Stimulated activated CD4-positive, alpha-beta T cell treated with anti-CD3 and anti-CD28 coated beads, Interleukin-15, amount 100 ng/mL, for 24 hours (primary cell): ENCODE measurements around the gene ZNRD2.

Experiments used
- DNase-seq: peaks from one replicate; pipeline ENCODE4 v3.0.0-alpha.2; 2020

The ZNRD2 gene

DNA sequence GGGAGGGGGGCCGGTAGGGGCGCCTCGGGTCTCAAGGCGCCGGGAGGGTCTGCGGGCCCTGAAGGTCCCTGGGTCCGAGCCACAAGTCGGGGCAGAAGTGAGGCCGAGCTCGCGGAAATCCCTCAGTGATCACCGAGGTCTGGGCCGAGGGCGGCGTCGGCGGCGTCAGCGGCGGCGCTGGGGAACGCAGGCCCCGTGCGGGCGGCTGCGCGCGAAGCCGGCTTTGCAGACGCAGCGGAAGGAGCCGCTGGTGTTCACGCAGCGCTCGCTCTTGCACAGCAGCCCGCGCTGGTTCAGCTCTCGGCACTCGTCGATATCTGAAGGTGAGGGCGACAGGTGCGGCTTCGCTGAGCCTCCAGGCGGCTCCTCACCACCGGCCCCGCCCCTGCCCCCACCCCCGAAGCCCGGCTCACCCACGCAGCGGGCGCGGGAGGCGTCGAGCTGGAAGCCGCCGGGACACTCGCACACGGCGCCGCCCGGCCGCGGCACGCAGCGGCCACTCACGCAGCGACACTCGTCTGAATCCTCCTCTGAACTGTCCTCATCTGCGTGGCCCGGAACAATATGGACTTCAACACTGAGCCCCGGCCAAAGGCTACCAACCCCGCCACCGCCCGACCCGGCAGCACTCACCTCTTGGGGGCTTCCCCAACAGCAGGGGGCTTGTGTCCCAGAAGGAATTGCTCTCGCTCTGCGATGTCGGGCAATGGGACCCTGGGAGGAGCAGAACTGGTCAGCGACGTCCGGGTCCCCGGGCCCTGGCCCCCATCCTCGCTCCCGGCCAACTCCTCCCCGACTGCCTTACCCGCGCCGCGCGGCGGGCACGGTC, 31.1 kb upstream of the ZNRD2 start:
- DNase-seq = no peak

DNA sequence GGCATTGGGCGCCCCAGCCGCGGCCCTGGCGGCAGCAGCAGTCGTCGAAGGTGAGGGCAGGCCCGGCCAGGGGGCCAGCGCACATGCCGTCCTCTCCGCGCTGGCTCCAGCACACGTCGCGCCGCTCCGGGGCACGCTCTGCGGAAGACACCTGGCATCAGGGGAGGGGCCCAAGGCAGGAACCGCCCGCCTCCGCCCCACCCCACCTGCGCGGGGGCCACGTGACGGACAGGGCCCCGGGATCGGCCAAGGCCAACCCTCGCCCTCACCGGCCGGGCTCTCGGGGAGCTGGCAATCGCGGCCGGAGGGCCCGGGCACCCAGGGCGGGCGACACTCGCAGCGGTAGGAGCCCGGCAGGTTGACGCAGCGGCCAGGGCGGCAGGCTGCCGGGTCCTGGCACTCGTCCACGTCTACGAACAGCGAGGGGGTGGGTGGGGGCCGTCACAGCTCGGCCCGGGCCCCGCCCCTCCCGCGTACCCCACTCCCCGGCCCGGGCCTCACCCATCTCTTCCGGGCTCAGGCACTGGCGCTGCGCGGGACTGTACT, 30.5 kb upstream of the ZNRD2 start:
- DNase-seq = no peak

DNA sequence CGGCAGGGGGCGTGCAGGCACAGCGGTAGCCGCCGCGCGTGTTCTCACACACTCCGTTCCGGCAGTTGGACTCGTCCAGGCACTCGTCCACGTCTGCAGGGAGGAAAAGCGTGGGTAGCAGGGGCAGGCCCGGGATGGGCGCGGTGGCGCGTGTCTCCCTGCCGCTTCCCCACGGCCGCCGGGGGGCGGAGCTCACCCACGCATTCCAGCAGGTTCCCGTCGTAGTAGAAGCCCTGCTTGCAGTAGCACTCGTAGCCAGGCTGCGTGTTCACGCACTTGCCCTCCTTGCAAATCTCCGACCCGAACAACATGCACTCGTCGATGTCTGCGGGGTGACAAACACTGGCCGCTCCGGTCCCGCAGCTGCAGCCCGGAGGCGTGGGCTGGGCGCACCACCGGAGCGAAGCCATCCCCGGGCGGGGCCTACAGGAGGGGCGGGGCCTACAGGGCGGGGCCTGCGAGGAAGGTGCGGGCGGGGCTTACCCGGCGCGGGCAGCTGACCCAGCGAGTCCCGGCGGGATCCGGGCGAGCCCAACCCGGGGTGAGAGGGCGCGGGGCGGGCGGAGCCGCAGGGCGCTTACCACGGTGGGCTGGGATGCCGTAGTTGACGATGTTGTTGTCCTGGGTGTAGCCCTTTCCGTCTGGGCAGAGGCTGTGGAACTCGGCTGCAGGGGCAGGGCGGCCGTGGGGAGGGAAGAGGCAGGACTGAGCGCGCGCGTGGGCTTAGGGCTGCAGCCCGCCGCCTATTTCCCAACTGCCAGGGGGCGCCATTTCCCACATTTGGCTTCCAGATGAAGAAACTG, 29.8 kb upstream of the ZNRD2 start:
- DNase-seq = peak; percentile 91

DNA sequence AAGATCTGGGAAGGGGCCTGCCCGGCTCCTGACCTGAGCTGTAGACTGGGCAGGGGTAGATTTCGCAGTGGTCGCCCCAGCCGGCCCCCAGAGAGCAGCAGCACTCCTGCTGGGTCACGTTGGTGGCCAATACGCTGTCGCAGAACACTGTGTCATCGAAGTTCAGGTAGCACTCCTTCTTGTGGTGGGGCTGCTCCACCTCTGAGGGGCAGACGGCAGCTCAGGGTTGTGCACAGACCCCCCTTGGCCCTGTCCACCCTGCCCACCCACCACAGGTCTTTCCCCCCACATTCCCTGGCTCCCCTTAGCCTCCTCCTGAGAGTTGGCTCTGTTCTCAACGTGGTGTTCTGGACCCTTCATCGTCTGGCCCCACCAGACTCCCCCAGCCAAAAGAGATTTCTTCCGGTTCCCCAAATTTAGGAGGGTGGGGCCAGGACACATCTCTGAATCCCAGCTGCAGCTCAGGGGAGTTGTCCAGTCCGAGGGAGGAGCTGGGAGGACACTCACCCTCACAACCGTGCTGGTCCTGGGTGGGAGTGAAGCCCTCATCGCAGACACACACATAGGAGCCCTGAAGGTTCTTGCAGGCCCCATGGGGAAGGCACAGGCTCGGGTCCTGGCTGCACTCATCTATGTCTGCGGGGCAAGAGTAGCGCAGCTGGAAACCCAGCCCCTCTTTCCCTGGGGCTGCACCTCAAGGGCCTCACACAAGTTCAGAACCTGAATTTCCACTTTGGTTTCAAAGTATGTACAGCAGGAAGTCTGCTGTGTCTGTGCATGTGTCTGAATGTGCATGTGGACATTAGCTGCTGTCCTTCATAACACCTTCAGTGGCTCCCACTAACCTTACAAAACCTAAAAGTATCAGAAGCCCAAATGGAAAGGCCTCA, 28.9 kb upstream of the ZNRD2 start:
- DNase-seq = no peak

DNA sequence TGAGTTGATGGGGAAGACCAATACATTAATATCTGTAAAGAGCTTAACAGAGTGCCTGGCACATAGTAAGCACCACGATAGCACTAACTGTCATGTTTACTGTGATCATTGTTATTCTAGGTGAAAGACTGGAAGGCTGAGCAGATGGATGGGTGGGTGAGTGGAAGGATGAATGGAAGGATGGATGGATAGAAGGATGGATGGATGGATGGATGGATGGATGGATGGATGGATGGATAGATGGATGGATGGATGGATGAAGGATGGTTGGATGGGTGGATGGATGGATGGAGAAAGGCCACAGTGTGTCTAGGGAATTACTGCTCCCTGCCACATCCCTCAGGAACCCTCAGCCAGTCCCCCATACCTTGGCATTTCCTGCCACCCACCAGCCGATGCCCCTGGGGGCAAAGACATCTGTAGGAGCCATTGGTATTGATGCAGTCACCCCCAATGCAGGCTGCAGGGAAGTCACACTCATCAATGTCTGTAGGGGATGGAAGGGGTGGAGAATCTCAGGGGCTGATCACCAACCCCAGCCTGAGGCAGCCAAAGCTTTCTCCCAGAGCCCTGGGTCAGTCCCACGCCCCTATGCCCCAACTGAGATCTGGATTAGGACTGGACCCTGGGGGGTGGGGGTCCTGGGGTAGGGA, 27.4 kb upstream of the ZNRD2 start:
- no peak for DNase-seq

DNA sequence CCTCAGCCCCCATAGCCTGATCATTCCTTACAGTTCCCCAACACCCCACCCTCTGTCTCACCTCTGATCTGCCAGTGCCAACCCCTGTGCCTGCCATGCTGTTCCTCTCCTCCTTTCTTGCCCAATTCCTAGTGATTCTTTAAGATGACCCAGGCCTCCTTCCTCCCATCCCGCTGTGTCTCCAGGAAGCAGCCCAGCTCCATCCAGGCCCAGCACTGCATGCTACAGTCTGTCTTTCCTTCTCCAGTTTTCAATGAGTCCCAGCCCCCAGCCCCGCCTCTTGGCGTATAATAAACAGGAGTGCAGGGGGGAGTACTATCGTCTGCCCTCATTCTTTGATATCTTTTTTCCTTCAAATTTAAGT, 24.4 kb upstream of the ZNRD2 start:
- no peak for DNase-seq

DNA sequence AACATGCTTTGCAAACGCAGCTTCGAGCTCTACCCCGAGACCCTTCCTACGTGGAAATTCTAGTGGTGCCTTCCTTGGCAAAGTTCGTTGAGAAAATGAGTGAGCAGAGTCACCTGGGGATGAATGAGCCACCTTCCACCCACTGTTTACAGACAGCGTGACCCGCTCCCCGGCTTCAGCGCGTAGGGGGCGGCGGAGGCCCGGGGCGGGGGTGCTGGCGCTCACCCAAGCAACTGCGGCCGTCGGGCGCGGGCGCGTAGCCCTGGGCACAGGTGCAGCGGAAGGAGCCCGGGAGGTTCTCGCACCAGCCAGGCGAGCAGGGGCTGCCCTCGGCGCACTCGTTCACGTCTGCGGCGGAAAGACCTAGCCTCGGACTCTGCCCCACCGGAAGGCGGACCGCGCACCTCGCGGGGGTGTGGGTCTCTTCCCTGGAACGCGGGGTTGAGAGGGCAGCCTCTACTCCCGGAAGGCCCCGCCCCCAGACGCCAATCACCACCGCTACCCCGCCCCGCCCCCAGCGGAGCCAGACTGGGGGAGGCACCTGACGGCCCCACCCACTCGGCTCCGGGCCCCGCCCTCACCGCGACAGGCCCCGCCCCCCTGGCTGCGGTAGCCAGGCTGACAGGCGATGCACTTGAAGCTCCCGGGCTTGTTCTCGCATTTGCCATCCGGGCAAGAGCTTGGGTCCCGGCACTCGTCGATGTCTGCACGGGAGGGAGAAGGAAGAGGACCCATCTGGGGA, 23.9 kb upstream of the ZNRD2 start:
- peak; percentile 98 for DNase-seq

DNA sequence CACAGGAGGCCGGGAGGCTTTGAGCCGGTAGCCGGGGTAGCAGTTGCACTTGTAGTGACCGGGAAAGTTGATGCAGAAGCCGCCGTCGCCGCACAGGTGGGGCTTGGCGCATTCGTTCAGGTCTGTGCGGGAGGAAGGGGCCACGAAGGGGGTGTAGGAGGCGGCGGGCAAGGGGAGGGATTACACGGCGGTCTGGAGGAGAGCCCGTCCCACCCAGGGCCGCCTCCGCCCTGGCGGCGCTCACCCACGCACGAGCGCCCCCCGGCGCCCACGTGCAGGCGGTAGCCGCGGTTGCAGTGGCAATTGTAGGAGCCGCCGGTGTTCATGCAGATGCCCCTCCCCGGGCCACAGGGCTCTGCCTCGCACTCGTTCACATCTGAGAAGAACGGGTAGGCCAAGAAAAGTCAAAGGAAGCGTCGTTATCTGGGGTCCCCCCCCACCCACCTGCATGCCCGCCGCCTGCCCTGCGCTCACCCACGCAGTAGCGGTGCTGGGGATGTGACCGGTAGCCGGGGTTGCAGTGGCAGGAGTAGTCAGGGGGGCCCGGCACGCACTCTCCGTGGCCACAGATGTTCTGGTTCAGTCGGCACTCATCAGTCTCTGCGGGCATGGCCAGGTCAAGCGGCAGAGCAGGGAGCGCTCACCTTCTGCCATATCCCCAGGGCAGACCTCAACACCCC, 22.7 kb upstream of the ZNRD2 start:
- no peak for DNase-seq

DNA sequence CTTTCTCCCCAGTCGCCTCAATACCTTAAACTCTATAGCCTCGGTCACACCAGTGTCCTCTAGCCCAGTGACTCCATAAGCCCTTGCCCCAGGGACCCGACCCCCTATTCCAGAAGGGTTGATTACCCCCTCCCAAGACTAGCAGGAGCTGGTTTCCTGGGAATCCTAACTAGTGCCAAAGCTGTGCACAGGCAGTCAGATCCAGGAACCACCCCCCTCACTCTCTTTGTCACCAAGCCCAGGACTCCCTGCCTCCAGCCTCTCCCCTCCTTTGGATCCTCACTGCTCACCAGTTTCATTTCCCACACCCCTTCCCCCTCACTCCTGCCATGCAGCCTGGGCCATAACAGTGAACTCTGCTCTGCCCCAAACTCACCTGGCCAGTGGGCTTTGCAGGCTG, 21.9 kb upstream of the ZNRD2 start:
- DNase-seq = no peak

DNA sequence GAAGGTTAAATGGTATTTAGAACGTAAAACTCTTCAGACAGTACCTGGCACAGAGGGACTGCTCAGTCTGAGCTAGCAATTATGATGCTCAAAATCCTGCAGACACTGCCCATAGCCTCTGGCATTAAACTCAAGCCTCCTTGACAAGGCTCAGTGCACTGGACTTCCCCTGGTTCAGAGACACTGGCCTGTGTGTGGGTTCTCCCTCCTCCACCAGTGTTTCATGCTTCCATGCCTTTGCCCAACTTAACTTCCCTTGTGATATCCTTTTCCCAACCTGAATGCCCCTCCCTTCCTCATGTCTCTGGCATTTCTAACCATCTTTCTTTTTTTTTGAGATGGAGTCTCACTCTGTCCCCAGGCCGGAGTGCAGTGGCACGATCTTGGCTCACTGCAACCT, 21.2 kb upstream of the ZNRD2 start:
- no peak for DNase-seq

DNA sequence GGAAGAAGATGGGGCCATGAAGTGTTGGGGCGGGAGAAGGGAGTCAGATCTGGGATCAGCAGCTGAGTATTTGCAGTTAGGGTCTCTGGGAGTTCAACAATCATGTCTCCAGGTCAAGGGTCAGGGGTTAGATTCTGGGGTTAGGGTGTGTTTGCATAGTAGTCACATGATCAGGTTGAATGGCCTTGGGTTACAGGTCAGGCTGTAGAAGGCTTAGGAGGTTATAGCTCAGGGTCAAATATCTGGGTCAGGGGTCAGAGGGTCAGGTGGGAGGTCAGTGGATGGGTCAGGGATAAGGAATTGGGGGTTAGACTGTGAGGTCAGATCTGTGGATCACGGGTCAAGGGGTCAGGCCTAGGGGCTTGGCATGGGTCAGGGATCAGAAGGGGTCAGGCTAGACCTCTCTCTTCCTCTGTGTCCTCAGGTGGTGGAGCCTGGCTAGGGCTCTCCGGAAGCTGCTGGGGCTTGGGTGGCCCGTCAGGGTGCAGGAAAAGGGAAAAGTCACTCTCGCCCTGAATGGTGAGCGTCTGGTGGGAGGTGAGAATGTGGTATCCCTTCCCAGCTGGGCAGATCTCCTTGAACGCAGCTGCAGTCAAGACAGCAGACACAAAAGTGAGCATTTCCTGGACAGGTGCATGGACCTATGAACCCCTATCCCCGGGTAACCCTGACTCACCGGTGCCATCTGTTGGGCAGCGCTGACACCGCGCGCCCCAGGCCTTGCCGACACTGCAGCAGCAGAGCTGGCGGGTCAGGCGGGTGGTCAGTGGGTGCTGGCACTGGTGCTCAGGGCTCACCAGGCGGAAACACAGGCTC, 18.5 kb upstream of the ZNRD2 start:
- peak; percentile 68 for DNase-seq

DNA sequence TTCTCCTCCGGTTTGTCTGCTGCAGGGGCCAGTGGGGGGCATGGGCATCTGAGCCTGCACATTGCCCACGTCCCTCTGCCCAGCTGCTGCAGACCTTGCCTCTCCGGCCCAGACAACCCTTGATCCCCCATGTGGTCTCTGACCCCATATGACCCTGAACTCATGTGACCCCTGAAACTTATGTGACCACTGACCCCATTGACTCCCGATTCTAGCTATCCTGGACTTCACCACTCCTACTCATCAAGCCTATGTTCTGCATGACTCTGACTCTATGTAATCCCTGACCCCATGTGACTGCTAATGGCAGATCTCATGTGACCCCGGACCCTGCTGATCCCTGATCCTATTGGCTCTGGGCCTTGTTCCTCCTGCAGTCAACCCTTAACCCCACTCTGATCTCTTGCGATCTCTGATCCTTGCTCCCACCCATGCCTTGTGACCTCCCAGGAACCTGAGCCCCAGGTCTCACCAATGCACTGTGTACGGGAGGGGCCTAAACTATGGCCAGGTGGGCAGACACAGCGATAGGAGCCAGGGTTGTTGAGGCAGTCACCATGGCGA, 17.8 kb upstream of the ZNRD2 start:
- DNase-seq = no peak

DNA sequence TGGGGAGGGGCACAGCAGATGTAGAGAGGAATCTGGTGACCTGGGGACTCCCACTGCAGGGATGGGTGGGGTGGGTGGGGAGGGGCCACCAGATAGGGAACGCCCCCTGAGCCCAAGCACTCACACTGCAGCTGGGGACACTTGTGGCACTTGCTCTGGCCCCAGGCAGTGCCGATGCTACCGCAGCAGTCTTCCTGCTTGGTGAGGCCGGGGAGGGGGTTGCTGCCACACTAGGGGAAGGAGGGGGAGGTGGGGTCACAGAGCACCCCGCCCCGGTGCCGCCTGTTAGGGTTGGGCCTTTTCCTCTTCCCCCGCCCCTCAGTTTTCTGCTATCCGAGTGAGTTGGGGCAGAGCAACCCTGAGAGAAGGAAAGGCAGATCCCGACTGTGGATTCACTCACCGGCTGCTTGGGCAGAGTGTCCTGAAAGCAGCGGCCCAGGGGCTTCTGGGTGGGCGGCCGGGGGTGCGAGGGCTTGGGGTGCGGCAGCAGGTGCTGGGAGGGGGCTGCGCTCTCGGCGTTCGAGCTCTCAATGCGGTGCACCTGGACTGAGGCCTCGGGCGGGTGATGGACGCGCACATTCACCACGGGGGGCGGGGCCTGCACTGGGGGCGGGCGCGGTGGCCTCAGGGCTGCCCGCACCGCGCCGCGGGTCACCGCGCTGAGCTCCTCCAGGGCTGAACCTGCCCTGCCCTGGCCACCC, 16.8 kb upstream of the ZNRD2 start:
- peak; percentile 79 for DNase-seq

DNA sequence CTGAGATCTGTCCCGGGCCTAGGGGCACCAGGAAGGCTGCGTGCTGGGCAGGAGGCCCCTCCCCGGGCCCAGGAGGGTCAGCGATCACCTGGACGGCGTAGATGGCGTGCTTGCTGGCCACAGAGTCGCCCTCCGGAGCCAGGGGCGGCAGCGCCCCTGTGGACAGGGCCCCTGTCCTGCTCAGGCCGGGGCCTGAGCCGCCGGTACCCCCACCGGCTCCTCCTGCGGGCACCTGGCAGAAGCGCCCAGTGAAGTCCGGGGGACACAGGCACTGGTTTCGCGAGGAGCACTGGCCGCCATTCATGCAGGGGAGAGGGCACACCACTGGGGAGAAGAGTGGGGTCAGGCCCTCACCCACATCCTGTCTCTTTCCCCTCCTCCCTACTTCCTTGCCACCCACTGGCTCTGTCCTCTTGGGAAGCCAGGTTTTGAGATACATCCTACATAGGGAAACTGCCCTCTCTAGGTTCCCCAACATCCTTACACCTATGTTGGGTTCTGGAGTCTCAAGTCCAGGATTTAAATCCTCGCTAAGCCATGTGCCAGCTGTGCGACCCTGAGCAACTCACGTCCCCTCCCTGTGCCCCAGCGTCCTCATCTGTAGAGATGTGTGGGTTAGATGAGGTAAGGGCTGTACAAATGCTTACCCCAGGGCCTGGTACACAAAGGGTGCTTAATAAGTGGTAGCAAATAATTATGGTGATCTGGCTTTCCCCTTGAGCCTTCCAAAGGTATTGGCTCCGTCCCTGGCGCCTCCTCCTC, 16.0 kb upstream of the ZNRD2 start:
- DNase-seq = no peak

DNA sequence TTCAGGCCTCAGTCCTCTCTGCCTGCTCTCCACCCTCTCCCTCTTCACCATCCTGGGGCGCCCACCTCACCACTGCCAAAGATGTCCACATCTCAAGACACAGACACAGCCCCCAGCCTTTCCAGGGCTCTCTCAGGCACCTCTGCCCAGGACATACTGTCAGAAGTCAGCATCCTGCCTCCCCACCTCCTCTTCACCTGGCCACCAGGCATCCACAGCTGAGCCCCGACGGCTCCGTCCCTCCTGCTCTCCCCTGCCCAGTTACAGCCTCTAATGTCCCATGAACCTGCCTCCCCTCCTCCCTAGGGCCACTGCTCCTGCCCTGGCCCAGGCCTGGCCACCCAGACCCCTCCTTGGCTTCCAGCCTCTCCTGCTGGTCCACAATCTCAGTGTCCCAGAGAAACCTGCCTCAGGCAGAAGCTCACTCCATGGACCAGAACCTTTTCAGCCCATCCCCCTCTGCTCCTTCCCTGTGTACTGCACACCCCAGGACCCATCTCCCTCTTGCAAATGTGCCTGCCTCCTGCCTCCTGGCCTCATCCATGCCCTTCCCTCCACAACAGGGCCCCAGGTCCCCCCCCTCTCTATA, 15.3 kb upstream of the ZNRD2 start:
- no peak for DNase-seq

DNA sequence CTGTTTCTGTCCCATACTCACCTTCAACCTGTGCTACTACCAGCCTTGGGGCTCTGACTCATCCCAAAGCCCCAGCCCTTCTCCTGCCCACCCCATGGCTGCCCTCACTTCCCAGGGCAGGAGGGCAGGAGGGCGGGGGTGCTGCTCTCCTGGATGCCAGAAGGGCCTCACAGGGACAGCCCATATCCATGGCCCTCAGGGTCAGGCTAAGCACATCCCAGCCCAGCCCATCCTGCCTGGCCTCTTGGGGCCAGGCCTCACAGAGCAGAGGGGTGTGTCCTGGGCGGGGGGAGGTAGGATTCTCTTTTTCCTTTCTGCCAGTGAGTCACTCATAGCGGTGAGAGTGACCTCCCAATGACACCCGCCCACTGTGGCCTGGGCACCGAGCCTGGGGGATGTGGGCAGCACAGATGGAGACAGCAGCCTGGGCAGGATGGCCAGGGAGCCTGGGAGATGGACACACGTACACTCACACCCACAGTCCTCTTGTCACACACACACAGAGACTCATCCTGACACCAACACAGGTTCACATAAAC, 14.5 kb upstream of the ZNRD2 start:
- peak; percentile 51 for DNase-seq

DNA sequence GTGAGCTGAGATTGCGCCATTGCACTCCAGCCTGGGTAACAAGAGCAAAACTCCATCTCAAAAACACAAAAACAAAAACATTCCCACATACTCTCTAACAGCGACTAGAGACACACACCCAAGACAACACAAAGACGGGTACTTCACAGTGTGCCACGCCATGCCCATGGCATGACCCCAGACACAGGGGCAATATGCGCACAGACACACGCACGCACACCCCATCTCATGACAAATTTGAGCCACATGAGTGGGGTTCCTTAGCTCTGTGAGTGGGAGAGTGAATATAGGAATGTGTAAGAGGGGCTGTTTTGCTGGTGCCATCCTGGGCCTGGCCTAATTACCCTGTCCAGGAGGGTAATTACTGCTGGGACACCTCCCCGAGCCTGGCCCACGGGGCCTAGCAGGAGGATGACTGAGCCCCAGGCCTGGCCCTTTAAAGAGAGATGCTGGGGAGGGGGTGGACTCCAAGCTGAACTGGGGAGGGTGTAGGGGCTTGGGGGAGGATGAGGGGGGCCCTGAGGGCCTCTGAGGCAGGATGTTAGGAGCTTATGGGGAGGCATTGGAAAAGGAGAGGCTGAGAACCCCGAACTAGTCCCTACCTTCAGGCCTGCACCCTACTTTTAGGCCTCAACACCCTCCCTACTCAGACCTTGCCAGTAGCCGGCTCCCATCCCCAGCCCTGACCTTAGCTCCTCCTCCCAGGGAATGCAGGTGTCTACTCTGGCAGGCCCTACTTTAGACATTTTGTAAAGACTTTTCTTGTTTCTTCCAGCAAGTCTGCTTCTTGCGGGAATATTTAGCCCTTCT, 13.6 kb upstream of the ZNRD2 start:
- no peak for DNase-seq
